Stimulated activated CD8-positive, alpha-beta memory T cell treated with anti-CD3 and anti-CD28 coated beads, Interleukin-15, amount 100 ng/mL, for 4 hours (primary cell): ENCODE results near the gene PLA2G4D.

Source experiments
- DNase-seq, 2 donors: peaks; one replicate each; pipeline ENCODE4 v3.0.0-alpha.2; 2020; ENCODE audit warnings: low read depth in 2 of 2

PLA2G4D gene

GRCh38 chr15:42018306-42019224 lies 75.8 kb downstream of the PLA2G4D start:
- no peak for DNase-seq
